H9 (cell line): Measurements from ENCODE around the gene GCA. TPM values are rescaled to one million over a fixed set of nuclear protein-coding genes. Genes with fewer than 3 reads are reported as not detected.

Source experiments
- DNase-seq: peaks from one replicate; pipeline ENCODE4 v3.0.0-alpha.2; 2017
- H2AFZ ChIP-seq: one replicate; pipeline ENCODE4 v1.6.1; 2013; ENCODE audit warnings: mild to moderate bottlenecking, low read length, control low read depth, moderate library complexity
- H2AK5ac ChIP-seq: 2 replicates; pipeline ENCODE4 v1.6.1; 2013; ENCODE audit warnings: low read length, control low read depth, mixed read lengths; ENCODE audit not compliant: insufficient read length
- H2BK120ac ChIP-seq: one replicate; pipeline ENCODE4 v1.6.1; 2013; ENCODE audit warnings: low read depth, mild to moderate bottlenecking, low read length, control low read depth, inconsistent platforms; ENCODE audit not compliant: poor library complexity, severe bottlenecking
- H2BK12ac ChIP-seq: 2 replicates; pipeline ENCODE4 v1.6.1; 2013; ENCODE audit warnings: low read length, control low read depth, mixed read lengths, low read depth; ENCODE audit not compliant: insufficient read length
- H2BK15ac ChIP-seq: 2 replicates; pipeline ENCODE4 v1.6.1; 2013; ENCODE audit warnings: low read depth, low read length, control low read depth
- H2BK20ac ChIP-seq: one replicate; pipeline ENCODE4 v1.6.1; 2013; ENCODE audit warnings: low read depth, mild to moderate bottlenecking, low read length, control low read depth, inconsistent platforms; ENCODE audit not compliant: poor library complexity, severe bottlenecking
- H2BK5ac ChIP-seq: 2 replicates; pipeline ENCODE4 v1.6.1; 2013; ENCODE audit warnings: low read length, control low read depth, mixed read lengths; ENCODE audit not compliant: insufficient read length
- H3K14ac ChIP-seq: 2 replicates; pipeline ENCODE4 v1.6.1; 2013; ENCODE audit warnings: low read length, control low read depth; ENCODE audit not compliant: insufficient read depth
- H3K18ac ChIP-seq: 2 replicates; pipeline ENCODE4 v1.6.1; 2013; ENCODE audit warnings: low read depth, mild to moderate bottlenecking, mixed read lengths, low read length, control low read depth; ENCODE audit not compliant: insufficient read length
- H3K23ac ChIP-seq: 2 replicates; pipeline ENCODE4 v1.6.1; 2013; ENCODE audit warnings: low read length, control low read depth, mixed read lengths, low read depth; ENCODE audit not compliant: insufficient read length
- H3K23me2 ChIP-seq: 2 replicates; pipeline ENCODE4 v1.6.1; 2013; ENCODE audit warnings: low read depth, mild to moderate bottlenecking, mixed read lengths, low read length, control low read depth; ENCODE audit not compliant: insufficient read length, poor library complexity, severe bottlenecking
- H3K27ac ChIP-seq: 2 replicates; pipeline ENCODE4 v1.5.1; 2013; ENCODE audit warnings: low read length, control low read depth, mixed read lengths, low read depth; ENCODE audit not compliant: insufficient read length
- H3K27me3 ChIP-seq: 2 replicates; pipeline ENCODE4 v1.6.1; 2013; ENCODE audit warnings: low read length, control low read depth, inconsistent platforms; ENCODE audit not compliant: insufficient read depth
- H3K4ac ChIP-seq: 2 replicates; pipeline ENCODE4 v1.6.1; 2013; ENCODE audit warnings: low read depth, mild to moderate bottlenecking, control low read depth, inconsistent platforms, low read length, moderate library complexity
- H3K4me1 ChIP-seq: 2 replicates; pipeline ENCODE4 v1.6.1; 2013; ENCODE audit warnings: low read length, control low read depth, inconsistent platforms; ENCODE audit not compliant: insufficient read depth
- H3K4me2 ChIP-seq: 2 replicates; pipeline ENCODE4 v1.6.1; 2013; ENCODE audit warnings: low read length, control low read depth, mixed read lengths; ENCODE audit not compliant: insufficient read length, insufficient read depth
- H3K56ac ChIP-seq: 2 replicates; pipeline ENCODE4 v1.6.1; 2013; ENCODE audit warnings: low read depth, mild to moderate bottlenecking, mixed read lengths, low read length, control low read depth; ENCODE audit not compliant: insufficient read length
- H3K79me1 ChIP-seq: 2 replicates; pipeline ENCODE4 v1.6.1; 2013; ENCODE audit warnings: low read depth, mild to moderate bottlenecking, moderate library complexity, low read length, control low read depth, inconsistent platforms; ENCODE audit not compliant: insufficient read depth, poor library complexity, severe bottlenecking
- H3K79me2 ChIP-seq: 2 replicates; pipeline ENCODE4 v1.6.1; 2013; ENCODE audit warnings: low read length, control low read depth, inconsistent platforms; ENCODE audit not compliant: insufficient read depth
- H3K9ac ChIP-seq: 2 replicates; pipeline ENCODE4 v1.6.1; 2013; ENCODE audit warnings: low read length, control low read depth, mixed read lengths; ENCODE audit not compliant: insufficient read length; ENCODE audit errors: extremely low read depth
- H3K9me3 ChIP-seq: one replicate; pipeline ENCODE4 v1.6.1; 2013; ENCODE audit warnings: low read depth, low read length, inconsistent platforms; ENCODE audit not compliant: control insufficient read depth
- H3T11ph ChIP-seq: one replicate; pipeline ENCODE4 v1.6.1; 2013; ENCODE audit warnings: mild to moderate bottlenecking, low read length, control low read depth, inconsistent platforms
- H4K20me1 ChIP-seq: one replicate; pipeline ENCODE4 v1.6.1; 2013; ENCODE audit not compliant: control insufficient read depth, insufficient read length, insufficient read depth
- H4K5ac ChIP-seq: 2 replicates; pipeline ENCODE4 v1.6.1; 2013; ENCODE audit warnings: low read depth, mild to moderate bottlenecking, mixed read lengths, low read length, control low read depth; ENCODE audit not compliant: insufficient read length
- H4K8ac ChIP-seq: replicated peaks from 2 replicates; pipeline ENCODE4 v1.6.1; 2013; ENCODE audit warnings: low read length, control low read depth, mixed read lengths, low read depth; ENCODE audit not compliant: insufficient read length
- H4K91ac ChIP-seq: 2 replicates; pipeline ENCODE4 v1.6.1; 2013; ENCODE audit warnings: low read depth, mild to moderate bottlenecking, moderate library complexity, mixed read lengths, low read length, control low read depth; ENCODE audit not compliant: insufficient read length
- H3K27ac Mint-ChIP-seq, 3 experiments: 2 replicates in 2 of 3; 3 replicates in 1 of 3; pipeline ENCODE4 v1.8.0; 2020 to 2021; ENCODE audit warnings: mixed read lengths in 3 of 3, mild to moderate bottlenecking in 1 of 3, moderate library complexity in 1 of 3
- H3K27me3 Mint-ChIP-seq: 2 replicates; pipeline ENCODE4 v1.8.0; 2021; ENCODE audit warnings: low read depth, mild to moderate bottlenecking, moderate library complexity, mixed read lengths
- H3K36me3 Mint-ChIP-seq, 3 experiments: 2 replicates in 2 of 3; 3 replicates in 1 of 3; pipeline ENCODE4 v1.8.0; 2020 to 2021; ENCODE audit warnings: low read depth in 3 of 3, mixed read lengths in 3 of 3; ENCODE audit not compliant: insufficient read depth in 1 of 3
- H3K4me1 Mint-ChIP-seq, 2 experiments: 2 replicates each; pipeline ENCODE4 v1.8.0; 2020; ENCODE audit warnings: mixed read lengths in 2 of 2
- H3K4me3 Mint-ChIP-seq, 2 experiments: 2 replicates in 1 of 2; 3 replicates in 1 of 2; pipeline ENCODE4 v1.8.0; 2020 to 2021; ENCODE audit warnings: mild to moderate bottlenecking in 2 of 2, mixed read lengths in 2 of 2, moderate library complexity in 1 of 2
- H3K9me3 Mint-ChIP-seq, 2 experiments: 2 replicates in 1 of 2; 3 replicates in 1 of 2; pipeline ENCODE4 v1.8.0; 2020; ENCODE audit warnings: mild to moderate bottlenecking in 2 of 2, mixed read lengths in 2 of 2, moderate library complexity in 1 of 2
- WGBS: extraction: QIAGEN DNeasy Blood & Tissue Kit; methylation state at CpG from one replicate; pipeline ENCODE4 v1.1.7; 2013; ENCODE audit warnings: missing lambda C conversion rate, low lambda C conversion rate, mixed read lengths; ENCODE audit not compliant: insufficient read length; ENCODE audit errors: extremely low coverage; 5-methylcytosine and 5-hydroxymethylcytosine counted together
- total RNA-seq: library from RNA; stranded (reverse); gene quantifications from 2 replicates; pipeline ENCODE4 v1.2.1, GENCODE V29; 2021
- TF ChIP-seq, protein P1 (sequence below): fragments of 200-600 bp; sonication (generic); conservative IDR thresholded peaks from 3 replicates; pipeline ENCODE4 v1.8.0; 2021; ENCODE audit warnings: antibody characterized with exemption, mild to moderate bottlenecking

Gene GCA
- total RNA-seq, 1 experiment from 2014 or later = 31.0 TPM

DNA sequence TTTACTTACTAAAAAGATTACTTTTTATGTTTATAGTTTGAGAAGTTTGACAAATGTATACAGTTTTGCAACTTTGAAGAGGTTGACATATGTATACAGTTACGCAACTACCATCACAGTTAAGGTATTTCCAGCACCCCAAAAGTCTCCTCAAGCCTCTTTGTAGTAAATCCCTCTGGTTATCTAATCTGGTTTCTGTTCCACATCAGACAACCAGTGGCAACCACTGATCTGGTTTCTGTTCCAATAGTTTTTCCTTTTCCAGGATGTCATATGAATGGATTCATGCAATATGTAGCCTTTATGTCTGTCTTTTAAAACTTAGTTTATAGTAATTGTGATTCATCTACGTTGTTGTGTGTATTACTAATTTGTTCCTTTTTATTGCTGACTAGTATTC lies 48.9 kb upstream of the GCA start:
- Histone ChIP-seq H3K4ac (no peak overlapping the region), H4K20me1 (no peaks in the 10 kb centered on the region), H3K23me2 (no peaks in the 10 kb centered on the region), H3K4me1 (no peaks in the 10 kb centered on the region; the same call in 1 of the 2 replicates), H3K18ac (no peak overlapping the region), H2AFZ (no peak overlapping the region), H4K5ac (no peak overlapping the region), H3K4me2 (no peak overlapping the region), H2BK120ac (no peak overlapping the region), H3K9ac (no peak overlapping the region), H3K56ac (no peak overlapping the region), H2BK12ac (no peak overlapping the region), H3K23ac (no peak overlapping the region), H2BK20ac (no peak overlapping the region), H3K14ac (no peak overlapping the region), H3T11ph (no peak overlapping the region), H3K27me3 (no peaks in the 10 kb centered on the region), H4K8ac (no peak overlapping the region), H3K79me2 (no peaks in the 10 kb centered on the region), H3K27ac (no peak overlapping the region), H2BK5ac (no peak overlapping the region), H3K9me3 (no peaks in the 10 kb centered on the region), H3K79me1 (no peaks in the 10 kb centered on the region), H2AK5ac (no peak overlapping the region), H4K91ac (no peak overlapping the region), H2BK15ac (no peak overlapping the region)
- Mint-ChIP-seq H3K27me3 (no peaks in the 10 kb centered on the region), H3K36me3 (no peaks in the 10 kb centered on the region), H3K9me3 (no peaks in the 10 kb centered on the region), H3K27ac (no peak overlapping the region), H3K4me3 (no peak overlapping the region), H3K4me1 (no peaks in the 10 kb centered on the region)
- DNase-seq = no peak
- WGBS = no CpG with 5 or more reads among the region's 2 CpGs
- TF ChIP-seq, protein P1, sequence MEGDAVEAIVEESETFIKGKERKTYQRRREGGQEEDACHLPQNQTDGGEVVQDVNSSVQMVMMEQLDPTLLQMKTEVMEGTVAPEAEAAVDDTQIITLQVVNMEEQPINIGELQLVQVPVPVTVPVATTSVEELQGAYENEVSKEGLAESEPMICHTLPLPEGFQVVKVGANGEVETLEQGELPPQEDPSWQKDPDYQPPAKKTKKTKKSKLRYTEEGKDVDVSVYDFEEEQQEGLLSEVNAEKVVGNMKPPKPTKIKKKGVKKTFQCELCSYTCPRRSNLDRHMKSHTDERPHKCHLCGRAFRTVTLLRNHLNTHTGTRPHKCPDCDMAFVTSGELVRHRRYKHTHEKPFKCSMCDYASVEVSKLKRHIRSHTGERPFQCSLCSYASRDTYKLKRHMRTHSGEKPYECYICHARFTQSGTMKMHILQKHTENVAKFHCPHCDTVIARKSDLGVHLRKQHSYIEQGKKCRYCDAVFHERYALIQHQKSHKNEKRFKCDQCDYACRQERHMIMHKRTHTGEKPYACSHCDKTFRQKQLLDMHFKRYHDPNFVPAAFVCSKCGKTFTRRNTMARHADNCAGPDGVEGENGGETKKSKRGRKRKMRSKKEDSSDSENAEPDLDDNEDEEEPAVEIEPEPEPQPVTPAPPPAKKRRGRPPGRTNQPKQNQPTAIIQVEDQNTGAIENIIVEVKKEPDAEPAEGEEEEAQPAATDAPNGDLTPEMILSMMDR = no peak
